CD4-positive, alpha-beta T cell treated with Interleukin-6 for 4 hours (primary cell): Measurements from ENCODE around the gene MAP3K3.

Experiments
- DNase-seq: peaks from one replicate; pipeline ENCODE4 v3.0.0-alpha.2; 2020; ENCODE audit warnings: mixed read lengths

MAP3K3 gene

DNA sequence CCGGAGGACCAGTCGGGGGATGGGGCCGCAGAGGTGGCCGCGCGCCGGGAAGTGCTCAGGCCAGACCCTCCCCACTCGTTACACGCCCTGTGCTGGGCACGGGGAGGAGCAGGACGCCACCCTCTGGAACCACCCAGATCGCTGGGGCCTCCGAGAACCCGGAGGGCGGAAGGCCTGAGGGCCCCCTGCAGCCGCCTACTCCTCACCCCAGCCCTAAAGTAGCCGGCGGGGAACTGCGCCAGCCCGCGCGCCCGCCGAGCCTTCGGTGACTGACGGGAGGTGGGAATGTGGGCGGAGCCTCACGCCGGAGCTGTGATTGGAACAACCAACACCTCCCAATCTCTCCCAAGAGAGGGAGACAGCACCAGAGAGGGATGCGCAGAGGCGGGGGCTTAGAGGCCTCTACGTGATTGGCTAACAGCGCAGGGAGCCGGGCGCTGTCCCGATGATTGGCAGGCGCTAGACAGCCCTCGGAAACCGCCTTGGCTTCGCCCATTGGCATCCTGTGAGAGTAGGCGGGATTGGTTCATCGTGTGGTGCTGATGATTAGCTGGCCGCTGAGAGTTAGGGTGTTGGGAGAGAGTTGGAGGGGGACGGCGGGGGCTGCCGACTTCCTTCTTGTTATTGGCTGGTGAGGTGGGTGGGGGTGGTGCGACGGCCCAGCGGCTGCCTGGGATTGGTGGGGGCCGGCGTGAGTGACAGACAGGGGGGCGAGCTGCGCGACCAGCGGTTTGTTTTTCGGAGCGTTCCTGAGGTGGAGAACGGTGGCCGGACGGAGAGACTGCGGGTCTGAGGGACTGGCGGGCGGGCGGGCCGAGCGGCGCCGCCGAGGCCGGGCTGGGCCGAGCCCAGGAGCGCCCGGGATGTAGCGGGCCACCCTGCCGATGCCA is at the start of gene MAP3K3:
TSS of gene MAP3K3 (plus strand) at position 734 of the 890 bp plus-strand sequence. CDS start 343 bp downstream, outside the sequence.
- peak; percentile 97 for DNase-seq

DNA sequence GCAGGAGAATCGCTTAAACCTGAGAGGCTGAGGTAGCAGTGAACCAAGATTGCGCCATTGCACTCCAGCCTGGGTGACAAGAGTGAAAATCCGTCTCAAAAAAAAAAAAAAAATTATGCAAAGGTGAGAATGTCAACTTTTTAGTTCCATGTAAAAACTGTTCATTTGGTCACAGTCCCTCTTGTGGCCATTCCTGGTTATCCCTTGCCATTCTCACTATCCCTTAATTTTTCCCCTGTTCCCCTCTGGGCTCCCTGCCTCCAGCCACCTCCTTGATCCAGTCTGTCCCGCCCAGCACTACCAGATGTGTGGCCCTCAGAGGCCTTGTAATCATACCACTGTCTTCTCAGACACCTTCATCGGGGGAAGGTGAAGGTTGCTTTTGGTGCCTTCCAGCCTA is 48.6 kb upstream of the MAP3K3 start:
- no peak for DNase-seq

GRCh38 chr17:63578027-63578768 is 44.0 kb upstream of the MAP3K3 start:
- no peak for DNase-seq

- DNase-seq, result no peak
Measured at GRCh38 chr17:63578769-63579111, 43.5 kb upstream of the MAP3K3 start.

DNA sequence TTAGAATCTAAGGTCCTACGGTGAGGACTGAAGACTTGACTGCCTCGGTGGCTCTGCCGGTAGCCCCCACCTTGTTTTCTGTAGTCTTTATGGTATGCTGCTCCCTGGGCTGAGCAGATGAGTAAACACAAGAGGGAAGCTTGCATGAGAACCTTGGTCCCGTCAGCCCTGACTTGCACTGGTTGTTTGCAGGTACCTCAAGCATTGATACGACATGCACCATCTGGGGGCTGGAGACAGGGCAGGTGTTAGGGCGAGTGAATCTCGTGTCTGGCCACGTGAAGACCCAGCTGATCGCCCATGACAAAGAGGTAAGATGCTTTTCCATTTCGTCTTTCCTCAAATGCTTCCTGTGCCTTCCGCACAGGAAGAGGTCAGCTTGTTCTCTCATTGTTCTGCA is 42.6 kb upstream of the MAP3K3 start:
- no peak for DNase-seq

DNA sequence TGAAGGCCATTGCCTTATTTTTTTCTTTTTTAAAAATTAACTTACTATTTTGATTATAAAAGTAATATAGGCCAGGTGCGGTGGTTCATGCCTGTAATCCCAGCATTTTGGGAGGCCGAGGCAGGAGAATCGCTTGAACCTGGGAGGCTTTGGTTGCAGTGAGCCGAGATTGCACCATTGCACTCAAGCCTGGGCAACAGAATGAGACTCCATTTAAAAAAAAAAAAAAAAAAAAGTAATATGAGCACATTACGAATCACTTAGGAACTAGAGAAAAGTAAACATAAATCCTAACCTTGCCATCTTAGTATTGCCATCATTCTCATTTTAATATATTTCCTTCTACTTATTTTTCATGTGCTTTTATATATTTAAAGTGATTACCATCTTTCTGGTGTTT is 34.4 kb upstream of the MAP3K3 start:
- no peak for DNase-seq

- no peak for DNase-seq
Measured at GRCh38 chr17:63588797-63589196, 33.4 kb upstream of the MAP3K3 start.

GRCh38 chr17:63589646-63590045 is 32.6 kb upstream of the MAP3K3 start:
- DNase-seq, result no peak

- DNase-seq, result no peak
Measured at GRCh38 chr17:63592797-63593196, 29.4 kb upstream of the MAP3K3 start.

GRCh38 chr17:63595132-63595531 is 27.1 kb upstream of the MAP3K3 start:
- DNase-seq, result no peak

DNA sequence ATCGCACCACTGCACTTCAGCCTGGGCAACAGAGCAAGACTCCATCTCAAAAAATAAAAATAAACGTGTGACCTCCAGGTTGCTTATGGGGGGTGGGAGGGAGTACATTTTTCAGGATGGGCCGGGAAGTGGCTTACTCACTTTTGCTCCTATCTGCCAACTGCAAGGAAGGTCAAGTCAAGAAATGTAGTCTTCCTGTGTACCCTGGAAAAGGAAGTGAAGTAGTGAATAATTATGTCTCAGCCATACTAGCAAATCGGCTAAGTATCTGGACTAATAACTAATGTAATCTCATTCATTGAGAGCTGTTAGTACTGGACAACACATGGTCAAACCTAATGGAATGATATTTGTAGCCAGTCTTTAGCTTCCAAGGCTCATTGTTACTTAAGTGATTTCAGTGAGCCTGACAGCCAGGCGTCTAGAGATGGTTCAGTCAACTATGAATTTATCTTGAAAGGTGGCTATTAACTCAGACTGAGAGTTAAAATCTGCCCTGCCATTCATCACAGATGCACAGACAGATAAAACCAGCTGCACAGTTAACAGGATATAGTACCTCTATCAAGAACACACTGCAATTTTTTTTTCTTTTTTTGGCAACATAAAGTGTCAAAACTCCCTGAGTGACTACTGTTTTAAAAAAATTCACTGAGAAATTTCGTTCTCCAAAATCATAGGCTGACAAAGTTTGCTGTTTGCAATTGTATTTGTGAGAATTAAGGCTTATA is 25.2 kb upstream of the MAP3K3 start:
- no peak for DNase-seq

DNA sequence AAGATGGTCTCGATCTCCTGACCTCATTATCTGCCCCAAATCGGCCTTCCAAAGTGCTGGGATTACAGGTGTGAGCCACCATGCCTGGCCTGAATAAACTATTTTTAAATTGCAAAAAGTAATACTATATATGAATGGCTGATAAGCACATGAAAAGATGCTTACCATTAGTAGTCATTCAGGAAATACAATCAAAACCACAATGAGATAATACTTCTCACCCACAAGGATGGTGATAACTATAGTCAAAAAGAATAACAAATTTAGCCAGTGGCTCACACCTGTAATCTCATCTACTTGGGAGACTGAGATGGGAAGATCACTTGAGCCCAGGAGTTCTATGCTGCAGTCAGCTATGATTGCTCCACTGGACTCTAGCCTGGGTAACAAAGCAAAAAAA is 23.9 kb upstream of the MAP3K3 start:
- no peak for DNase-seq

DNA sequence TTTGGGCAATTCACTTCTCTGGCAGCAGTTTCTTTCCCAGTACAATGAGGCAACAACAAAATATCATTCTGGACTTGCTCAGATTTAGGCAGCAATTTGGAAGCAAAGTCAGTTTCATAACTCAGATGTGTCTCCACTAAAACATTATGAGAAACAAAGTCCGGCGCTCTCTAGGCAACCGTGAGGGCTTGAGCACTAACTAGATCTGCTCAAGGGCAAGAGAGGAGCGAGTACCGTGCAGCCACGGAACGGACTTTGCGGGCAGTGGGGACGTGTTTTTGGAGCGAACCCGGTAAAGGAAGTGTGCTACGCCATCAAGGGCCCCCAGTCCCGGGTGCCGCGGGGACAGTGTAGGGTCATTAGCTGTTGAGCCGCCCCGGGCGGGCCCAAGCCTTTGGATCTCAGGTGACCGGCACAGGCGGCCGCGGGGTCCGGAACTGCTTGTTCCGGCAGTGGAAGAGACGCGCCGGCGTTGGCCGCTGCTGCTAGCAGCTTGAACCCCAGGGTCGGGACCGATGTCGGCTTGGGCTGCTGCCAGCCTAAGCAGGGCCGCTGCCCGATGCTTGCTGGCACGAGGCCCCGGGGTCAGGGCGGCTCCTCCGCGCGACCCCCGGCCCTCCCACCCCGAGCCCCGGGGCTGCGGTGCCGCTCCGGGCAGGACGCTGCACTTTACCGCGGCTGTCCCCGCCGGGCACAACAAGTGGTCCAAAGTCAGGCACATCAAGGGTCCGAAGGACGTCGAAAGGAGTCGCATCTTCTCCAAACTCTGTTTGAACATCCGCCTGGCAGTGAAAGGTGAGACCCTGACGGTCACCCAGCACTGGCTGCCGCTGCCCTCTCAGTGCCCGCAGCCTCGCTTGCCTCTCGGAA is 21.4 kb upstream of the MAP3K3 start, which contains the start of gene TACO1:
TSS of gene TACO1 (plus strand) at position 327 of the 870 bp plus-strand sequence. CDS start at position 516, 189 bp downstream.
- peak; percentile 79 for DNase-seq

- DNase-seq, result no peak
Measured at GRCh38 chr17:63601439-63602371, 20.5 kb upstream of the MAP3K3 start.

DNA sequence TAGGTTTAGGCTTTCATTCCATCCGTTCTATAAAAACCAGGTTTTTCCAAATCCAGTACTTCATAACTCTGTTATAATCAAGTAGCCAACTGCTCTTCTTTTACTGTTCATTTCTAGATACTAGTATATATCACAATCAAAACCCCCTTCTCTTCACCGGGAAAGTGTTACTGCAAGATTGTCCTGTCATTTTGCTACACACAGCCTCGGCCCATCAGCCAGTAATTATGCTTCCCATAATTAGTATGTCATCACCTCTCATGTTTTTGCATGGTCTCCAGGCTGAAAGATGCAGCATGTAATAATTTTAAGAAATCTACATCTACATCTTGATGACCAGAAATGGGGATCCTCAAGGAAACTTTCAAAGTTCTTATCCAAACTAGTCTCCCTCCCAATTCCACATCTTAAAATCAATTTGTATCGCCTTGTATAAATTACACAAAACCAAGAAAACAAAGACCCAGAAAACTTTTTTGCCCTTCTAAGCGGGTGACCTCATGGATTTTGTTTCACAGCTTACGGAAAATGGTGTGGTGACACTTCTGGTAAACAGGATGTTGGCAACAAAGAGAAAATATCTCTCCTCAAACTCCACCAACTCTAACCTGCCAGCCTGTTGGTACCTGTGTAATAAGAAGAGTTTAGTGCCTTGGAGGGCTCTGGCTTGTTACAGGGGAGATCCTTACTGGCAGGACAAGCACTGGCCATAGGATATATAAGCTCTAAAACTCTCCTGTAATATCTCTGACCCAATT is 12.2 kb upstream of the MAP3K3 start:
- DNase-seq, result peak; percentile 33

DNA sequence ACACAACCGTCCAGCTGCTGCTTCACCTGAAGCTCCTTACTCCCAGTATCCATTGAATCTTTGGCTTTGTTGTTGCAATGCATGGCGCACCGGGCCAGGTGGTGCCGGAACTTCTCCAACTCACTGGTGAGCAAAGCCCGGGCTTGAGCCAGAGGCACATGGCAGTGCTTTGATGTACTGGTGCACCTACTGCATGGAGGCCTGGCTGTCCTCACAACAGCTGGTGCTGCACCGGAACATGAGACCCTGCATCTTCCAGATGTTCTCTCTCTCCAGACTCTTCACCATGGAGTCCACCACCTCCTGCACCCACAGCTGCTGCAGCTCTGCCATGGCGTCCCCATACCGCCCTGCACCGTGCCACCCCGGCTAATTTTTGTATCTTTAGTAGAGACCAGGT is 11.4 kb upstream of the MAP3K3 start:
- DNase-seq, result no peak

DNA sequence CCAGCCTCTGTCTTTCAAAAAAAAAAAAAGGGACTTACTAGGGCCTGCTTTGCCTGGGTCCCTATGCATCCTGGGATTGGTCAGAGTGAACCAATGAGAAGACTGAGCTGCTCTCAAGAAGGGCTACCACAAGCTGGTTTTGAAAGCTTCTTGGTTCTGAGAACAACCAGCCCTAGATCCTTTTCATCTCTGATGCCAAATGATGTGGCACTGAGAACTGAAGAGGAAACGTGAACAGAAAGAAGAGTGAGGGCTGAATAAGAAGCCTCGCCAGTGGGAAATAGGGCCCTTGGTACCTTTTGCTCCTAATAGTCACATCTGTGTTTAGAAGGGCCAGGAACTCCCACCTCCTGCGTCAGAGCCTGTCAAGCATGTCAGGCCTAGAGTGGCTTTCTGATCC is 10.9 kb upstream of the MAP3K3 start:
- peak; percentile 20 for DNase-seq

GRCh38 chr17:63613663-63614062 is 8.6 kb upstream of the MAP3K3 start:
- DNase-seq, result no peak

DNA sequence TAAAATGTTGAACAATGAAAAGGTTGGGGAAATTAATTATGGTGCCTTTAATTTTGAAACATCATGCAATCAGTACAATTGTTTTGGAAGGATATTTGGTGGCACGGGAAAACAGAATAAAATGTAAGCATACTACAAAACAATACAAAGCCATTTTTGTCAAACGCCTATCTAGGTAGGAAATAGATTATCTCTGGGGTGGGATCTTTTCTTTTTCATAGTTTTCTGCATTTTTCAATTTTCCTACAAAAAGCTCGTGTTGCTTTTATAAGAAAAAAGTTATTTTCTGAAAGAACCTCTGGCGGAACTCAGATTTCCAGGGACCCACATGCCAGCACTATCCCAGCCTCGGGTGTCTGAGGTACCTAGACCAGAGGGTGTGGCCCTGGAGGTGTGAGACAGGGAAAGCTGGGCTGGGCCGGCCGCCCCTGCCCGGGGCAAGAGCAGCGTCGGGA is 961 bp upstream of the MAP3K3 start:
- DNase-seq, result no peak
